ENCODE results near the gene GPANK1. TPM values are rescaled to one million over a fixed set of nuclear protein-coding genes. Genes with fewer than 3 reads are reported as not detected.

GPANK1 gene
- total RNA-seq, 2 donors from 2014 or later: 19.7 to 28.1 TPM

DNA sequence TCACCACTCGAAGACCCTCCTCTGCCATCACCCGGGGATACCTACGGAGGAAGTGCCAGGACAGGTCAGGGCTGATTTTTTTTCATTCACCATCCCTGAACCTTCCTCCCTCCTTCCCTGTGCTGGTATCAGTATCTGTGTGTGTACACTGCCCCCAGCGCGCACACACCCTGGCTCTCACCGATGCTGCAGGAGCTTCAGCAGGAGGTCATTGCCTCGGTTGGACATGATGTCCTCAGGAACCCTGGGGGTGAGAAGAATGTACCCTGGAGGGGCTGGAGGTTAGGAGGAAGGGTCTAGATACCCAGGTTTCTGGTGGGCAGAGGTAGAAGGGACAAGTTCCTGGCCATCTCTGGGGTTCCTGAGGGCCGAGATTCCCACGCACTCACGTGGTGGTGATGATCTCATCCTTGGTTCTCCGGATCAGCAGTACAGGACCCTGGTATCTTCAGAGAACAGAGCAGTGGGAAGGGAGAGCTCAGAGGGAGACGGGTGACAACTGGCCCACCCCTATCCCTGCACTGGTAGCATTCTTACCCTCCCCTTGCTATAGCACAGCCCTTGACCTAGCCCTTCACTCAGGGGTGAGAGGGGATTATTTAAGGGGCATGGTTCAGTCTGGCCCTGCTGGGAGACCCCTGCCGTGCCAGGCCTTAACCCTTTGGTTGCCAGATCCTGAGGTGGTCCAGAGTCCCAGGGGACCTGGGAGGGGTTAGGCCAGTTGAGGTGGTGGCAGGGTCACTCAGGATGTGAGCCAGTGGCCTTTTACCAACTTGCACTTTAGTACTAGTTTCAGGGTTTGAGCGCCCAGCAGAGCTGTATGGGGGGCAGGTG is 23.3 kb upstream of the GPANK1 start:
- WGBS: 78% methylated on average over 14 of the region's 14 CpGs
- DNase-seq (ENCODE audit: low spot score): no peak
- H3K27ac ChIP-seq: no peak overlapping the region
- no peak for TF ChIP-seq POLR2AphosphoS5 (IDR thresholded peaks at IDR 0.05)
- TF ChIP-seq POLR2A (IDR thresholded peaks at IDR 0.05): no peak
- TF ChIP-seq, protein P1, sequence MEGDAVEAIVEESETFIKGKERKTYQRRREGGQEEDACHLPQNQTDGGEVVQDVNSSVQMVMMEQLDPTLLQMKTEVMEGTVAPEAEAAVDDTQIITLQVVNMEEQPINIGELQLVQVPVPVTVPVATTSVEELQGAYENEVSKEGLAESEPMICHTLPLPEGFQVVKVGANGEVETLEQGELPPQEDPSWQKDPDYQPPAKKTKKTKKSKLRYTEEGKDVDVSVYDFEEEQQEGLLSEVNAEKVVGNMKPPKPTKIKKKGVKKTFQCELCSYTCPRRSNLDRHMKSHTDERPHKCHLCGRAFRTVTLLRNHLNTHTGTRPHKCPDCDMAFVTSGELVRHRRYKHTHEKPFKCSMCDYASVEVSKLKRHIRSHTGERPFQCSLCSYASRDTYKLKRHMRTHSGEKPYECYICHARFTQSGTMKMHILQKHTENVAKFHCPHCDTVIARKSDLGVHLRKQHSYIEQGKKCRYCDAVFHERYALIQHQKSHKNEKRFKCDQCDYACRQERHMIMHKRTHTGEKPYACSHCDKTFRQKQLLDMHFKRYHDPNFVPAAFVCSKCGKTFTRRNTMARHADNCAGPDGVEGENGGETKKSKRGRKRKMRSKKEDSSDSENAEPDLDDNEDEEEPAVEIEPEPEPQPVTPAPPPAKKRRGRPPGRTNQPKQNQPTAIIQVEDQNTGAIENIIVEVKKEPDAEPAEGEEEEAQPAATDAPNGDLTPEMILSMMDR (IDR thresholded peaks at IDR 0.05): no peak
- intact Hi-C loops (cut with DNase I): no loop called here
- H3K27me3 ChIP-seq (replicated peaks; ENCODE audit: insufficient read depth): no peaks in the 10 kb centered on the region
- H3K36me3 ChIP-seq: peaks cover 15 to 20% of the 10 kb centered on the region in 2 donors
- no peaks in the 10 kb centered on the region for H3K9me3 ChIP-seq
- no peak overlapping the region for H3K4me3 ChIP-seq
- no peaks in the 10 kb centered on the region for H3K4me1 ChIP-seq (replicated peaks)

DNA sequence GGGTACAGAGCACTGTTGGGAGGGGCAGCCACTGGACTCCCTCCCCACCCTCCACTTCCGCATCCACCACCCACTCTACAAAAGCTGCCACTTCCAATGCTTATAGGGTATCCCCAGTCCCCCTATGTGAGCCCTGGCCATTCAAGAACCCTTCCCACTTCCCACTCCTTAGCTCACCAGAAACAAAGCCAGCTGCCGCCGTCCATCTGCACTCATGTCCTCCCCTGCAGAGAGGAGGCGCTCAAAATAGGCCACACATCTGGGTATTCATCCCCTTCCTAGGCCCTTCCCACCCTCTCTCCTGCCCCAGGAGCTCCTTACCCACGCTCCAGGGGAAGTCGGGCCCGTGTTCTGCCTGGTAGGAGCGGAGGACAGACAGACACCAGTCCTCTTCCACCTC is 22.5 kb upstream of the GPANK1 start:
- Histone ChIP-seq H3K4me1 (replicated peaks) (no peaks in the 10 kb centered on the region), H3K9me3 (no peaks in the 10 kb centered on the region), H3K27ac (no peak overlapping the region), H3K27me3 (replicated peaks; ENCODE audit: insufficient read depth) (no peaks in the 10 kb centered on the region), H3K36me3 (peaks cover 15 to 20% of the 10 kb centered on the region in 2 donors), H3K4me3 (no peak overlapping the region)
- intact Hi-C loops (cut with DNase I): no loop called here
- TF ChIP-seq POLR2A (IDR thresholded peaks at IDR 0.05) (no peak), POLR2AphosphoS5 (IDR thresholded peaks at IDR 0.05) (no peak)
- TF ChIP-seq, protein P1 (IDR thresholded peaks at IDR 0.05): no peak
- 84% methylated on average over 8 of the region's 8 CpGs for WGBS
- no peak for DNase-seq (ENCODE audit: low spot score)

DNA sequence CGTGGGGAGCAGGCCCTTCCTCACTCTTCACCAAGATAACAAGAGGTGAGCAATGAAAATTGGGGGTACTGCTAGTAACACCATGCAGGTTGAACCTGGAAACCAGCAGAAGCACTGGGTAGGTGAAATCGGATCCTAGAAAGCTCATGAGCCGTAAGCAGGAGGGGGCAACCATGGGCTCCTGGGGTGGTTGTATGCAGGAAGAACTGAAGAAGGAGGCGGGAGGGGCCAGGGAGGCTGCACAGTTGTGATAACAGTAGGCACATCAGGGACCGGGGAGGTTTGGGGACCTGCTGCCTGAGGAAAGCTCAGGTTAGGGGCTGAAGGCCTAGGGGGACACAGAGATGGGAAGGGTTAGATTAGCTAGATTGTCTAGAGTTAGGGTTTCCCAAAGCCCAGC is 21.7 kb upstream of the GPANK1 start:
- no peaks in the 10 kb centered on the region for H3K27me3 ChIP-seq (replicated peaks; ENCODE audit: insufficient read depth)
- no peak for TF ChIP-seq POLR2A (IDR thresholded peaks at IDR 0.05)
- TF ChIP-seq POLR2AphosphoS5 (IDR thresholded peaks at IDR 0.05): no peak
- TF ChIP-seq, protein P1 (IDR thresholded peaks at IDR 0.05): no peak

GRCh38 chr6:31683591-31683990 is 18.8 kb upstream of the GPANK1 start:
- no peak overlapping the region for H3K4me3 ChIP-seq
- TF ChIP-seq POLR2AphosphoS5 (IDR thresholded peaks at IDR 0.05) (no peak), POLR2A (IDR thresholded peaks at IDR 0.05) (no peak)
- TF ChIP-seq, protein P1 (IDR thresholded peaks at IDR 0.05): no peak

More for the DNA sequence above, 21.7 kb upstream of the GPANK1 start:
- no peak overlapping the region for H3K4me3 ChIP-seq
- intact Hi-C loops (cut with DNase I): no loop called here
- no peak for DNase-seq (ENCODE audit: low spot score)
- no peaks in the 10 kb centered on the region for H3K9me3 ChIP-seq
- WGBS: 79% methylated on average over 5 of the region's 5 CpGs
- H3K36me3 ChIP-seq: peaks cover 15 to 20% of the 10 kb centered on the region in 2 donors
- H3K27ac ChIP-seq: no peak overlapping the region
- no peaks in the 10 kb centered on the region for H3K4me1 ChIP-seq (replicated peaks)

More at GRCh38 chr6:31683591-31683990, 18.8 kb upstream of the GPANK1 start:
- 65% methylated on average over 13 of the region's 13 CpGs for WGBS
- H3K36me3 ChIP-seq: peaks cover 0 to 17% of the 10 kb centered on the region in 2 donors
- H3K4me1 ChIP-seq (replicated peaks): peaks cover 4% of the 10 kb centered on the region
- intact Hi-C loops (cut with DNase I): loop anchor here (5.0 kb wide), 4 partner anchors 44 to 264 kb away; partner anchors contain the start of genes CFB and DDAH2
- DNase-seq (ENCODE audit: low spot score): no peak
- H3K9me3 ChIP-seq: no peaks in the 10 kb centered on the region
- H3K27me3 ChIP-seq (replicated peaks; ENCODE audit: insufficient read depth): no peaks in the 10 kb centered on the region
- no peak overlapping the region for H3K27ac ChIP-seq

Data from prostate gland (tissue), 2 donors.